GDM1 (cell line): Measurements from ENCODE around the gene THSD4.

ENCODE experiments used
- DNase-seq: peaks from one replicate; lab custom pipeline; 2025; lab: John Stamatoyannopoulos, UW

Gene THSD4

GRCh38 chr15:71097890-71098289 lies 17.4 kb upstream of the THSD4 start:
- no peak for DNase-seq

- DNase-seq, result no peak
Observed at GRCh38 chr15:71098920-71099319, 16.4 kb upstream of the THSD4 start.

GRCh38 chr15:71103102-71103676 lies 12.1 kb upstream of the THSD4 start:
- DNase-seq, result no peak

- no peak for DNase-seq
Observed at GRCh38 chr15:71104636-71105035, 10.6 kb upstream of the THSD4 start.

GRCh38 chr15:71105444-71105843 lies 9.8 kb upstream of the THSD4 start:
- no peak for DNase-seq

- DNase-seq, result no peak
Observed at GRCh38 chr15:71106802-71107500, 8.3 kb upstream of the THSD4 start.

GRCh38 chr15:71107501-71107815 lies 7.8 kb upstream of the THSD4 start:
- DNase-seq, result no peak

- no peak for DNase-seq
Observed at GRCh38 chr15:71109130-71109529, 6.1 kb upstream of the THSD4 start.

GRCh38 chr15:71109905-71110304 lies 5.4 kb upstream of the THSD4 start:
- DNase-seq, result no peak

- DNase-seq, result no peak
Observed at GRCh38 chr15:71110405-71111180, 4.7 kb upstream of the THSD4 start.

GRCh38 chr15:71111181-71111565 lies 4.1 kb upstream of the THSD4 start:
- DNase-seq, result no peak

- DNase-seq, result no peak
Observed at GRCh38 chr15:71111950-71112349, 3.3 kb upstream of the THSD4 start.

GRCh38 chr15:71112429-71112828 lies 2.8 kb upstream of the THSD4 start:
- DNase-seq, result no peak

- DNase-seq, result no peak
Observed at GRCh38 chr15:71114066-71114680, 1.1 kb upstream of the THSD4 start.

GRCh38 chr15:71115567-71116351 lies 488 bp downstream of the THSD4 start:
- no peak for DNase-seq

GRCh38 chr15:71116366-71116765 lies 1.1 kb downstream of the THSD4 start:
- no peak for DNase-seq

GRCh38 chr15:71116942-71117341 lies 1.7 kb downstream of the THSD4 start:
- DNase-seq, result no peak

- no peak for DNase-seq
Observed at GRCh38 chr15:71117714-71118305, 2.5 kb downstream of the THSD4 start.

- no peak for DNase-seq
Observed at GRCh38 chr15:71118345-71118744, 3.1 kb downstream of the THSD4 start.

- no peak for DNase-seq
Observed at GRCh38 chr15:71118881-71119632, 3.8 kb downstream of the THSD4 start.

- DNase-seq, result no peak
Observed at GRCh38 chr15:71120428-71120944, 5.2 kb downstream of the THSD4 start.
